K562 (cell line): Measurements from ENCODE around the gene NEDD1. TPM values are rescaled to one million over a fixed set of nuclear protein-coding genes. Genes with fewer than 3 reads are reported as not detected.

Source experiments
- AFF1 ChIP-seq, 2 experiments: fragments of 450-650 bp; IDR thresholded peaks; 2 replicates each; pipeline ENCODE4 v1.6.1; 2018; ENCODE audit warnings: mild to moderate bottlenecking in 2 of 2, low read depth in 1 of 2; ENCODE audit not compliant: partially characterized antibody in 2 of 2
- BRF1 ChIP-seq: IDR thresholded peaks from 3 replicates; pipeline ENCODE4 v1.6.1; 2011; ENCODE audit warnings: borderline replicate concordance, mild to moderate bottlenecking; ENCODE audit not compliant: insufficient read length; ENCODE audit errors: extremely low read depth
- ELK1 ChIP-seq: sonication (generic); formaldehyde crosslinking; IDR thresholded peaks from 2 replicates; pipeline ENCODE4 v1.8.1; 2022; ENCODE audit warnings: missing genetic modification reagents
- HLTF ChIP-seq: fragments of 450-650 bp; IDR thresholded peaks from 2 replicates; pipeline ENCODE4 v1.6.1; 2016
- HNRNPL ChIP-seq: fragments of 200-400 bp; formaldehyde crosslinking; IDR thresholded peaks from 2 replicates; pipeline ENCODE4 v1.6.1; 2017; ENCODE audit warnings: low read depth, mild to moderate bottlenecking, low read length
- MECOM ChIP-seq: fragments of 250-450 bp; sonication (Bioruptor Pico); IDR thresholded peaks from 2 replicates; pipeline ENCODE4 v1.8.0; 2022; ENCODE audit warnings: inconsistent platforms
- RAD51 ChIP-seq: fragments of 450-650 bp; IDR thresholded peaks from 2 replicates; pipeline ENCODE4 v1.7.1; 2016; ENCODE audit warnings: low read depth, mild to moderate bottlenecking, borderline replicate concordance
- RB1 ChIP-seq: fragments of 450-650 bp; IDR thresholded peaks from 2 replicates; pipeline ENCODE4 v1.6.1; 2017; ENCODE audit warnings: low read depth, mild to moderate bottlenecking
- SMC3 ChIP-seq: conservative IDR thresholded peaks from 2 replicates; pipeline ENCODE4 v1.6.1; 2011; ENCODE audit warnings: low read depth, low read length, improper control_type of control experiment; ENCODE audit not compliant: insufficient read depth
- TSC22D4 ChIP-seq: fragments of 450-650 bp; IDR thresholded peaks from 2 replicates; pipeline ENCODE4 v1.6.1; 2016; ENCODE audit warnings: missing genetic modification characterization, missing biosample characterization, control low read depth
- U2AF1 ChIP-seq: fragments of 200-400 bp; formaldehyde crosslinking; optimal IDR thresholded peaks from 2 replicates; pipeline ENCODE3; 2017; ENCODE audit warnings: mild to moderate bottlenecking, low read depth, low read length, moderate library complexity
- ZC3H4 ChIP-seq: sonication (generic); formaldehyde crosslinking; IDR thresholded peaks from 2 replicates; pipeline ENCODE4 v1.9.0; 2021; ENCODE audit warnings: missing genetic modification reagents, borderline replicate concordance
- ZNF785 ChIP-seq: fragments of 250-450 bp; sonication (Bioruptor Pico); IDR thresholded peaks from 2 replicates; pipeline ENCODE4 v1.4.0; 2020; ENCODE audit warnings: mild to moderate bottlenecking
- polyA plus RNA-seq, 8 experiments: library from polyadenylated mRNA; depleted of rRNA in 4 of 8; stranded (reverse) in 5 of 8; unstranded in 3 of 8; fragments of >200 nt; fragmentation: Nextera tagmentation in 2 of 8; fragmentation: Illumina TruSeq in 1 of 8; extraction: Ambion mirVana in 2 of 8; extraction: Trizol in 1 of 8; gene quantifications; 2 replicates each; pipeline versions ENCODE4 v1.2.1 to v1.2.3, GENCODE V29; 2011 to 2014; ENCODE audit warnings: inconsistent platforms in 1 of 8, missing spikeins in 1 of 8
- total RNA-seq, 7 experiments: library from RNA; depleted of rRNA in 6 of 7; stranded (reverse); fragments of >200 nt in 6 of 7; fragmentation: Illumina TruSeq in 2 of 7; extraction: Trizol in 2 of 7; gene quantifications; 2 replicates each; pipeline versions ENCODE4 v1.2.1 to v1.2.3, GENCODE V29; 2011 to 2021; ENCODE audit warnings: low replicate concordance in 1 of 7
- TF ChIP-seq, protein P1 (sequence below): fragments of 450-650 bp; conservative IDR thresholded peaks from 2 replicates; pipeline ENCODE4 v1.6.1; 2016; ENCODE audit warnings: missing genetic modification characterization, low read depth, mild to moderate bottlenecking, control low read depth, missing compliant biosample characterization
- TF ChIP-seq, protein P2 (sequence below): fragments of 200-800 bp; sonication (Bioruptor generic); IDR thresholded peaks from 2 replicates; pipeline ENCODE4 v1.6.1; 2017; ENCODE audit warnings: missing genetic modification characterization, missing compliant biosample characterization
- TF ChIP-seq, protein P3 (sequence below): fragments of 250-450 bp; sonication (Bioruptor Pico); IDR thresholded peaks from 2 replicates; pipeline ENCODE4 v1.4.0; 2020; ENCODE audit warnings: mild to moderate bottlenecking, moderate library complexity, borderline replicate concordance

NEDD1 gene
- total and polyA plus RNA-seq, 9 of the 15 experiments (the other 6 are each of a cell fraction or from before 2014, with no cell fraction given): 7.5 to 29.3 (median 14.8) TPM

DNA sequence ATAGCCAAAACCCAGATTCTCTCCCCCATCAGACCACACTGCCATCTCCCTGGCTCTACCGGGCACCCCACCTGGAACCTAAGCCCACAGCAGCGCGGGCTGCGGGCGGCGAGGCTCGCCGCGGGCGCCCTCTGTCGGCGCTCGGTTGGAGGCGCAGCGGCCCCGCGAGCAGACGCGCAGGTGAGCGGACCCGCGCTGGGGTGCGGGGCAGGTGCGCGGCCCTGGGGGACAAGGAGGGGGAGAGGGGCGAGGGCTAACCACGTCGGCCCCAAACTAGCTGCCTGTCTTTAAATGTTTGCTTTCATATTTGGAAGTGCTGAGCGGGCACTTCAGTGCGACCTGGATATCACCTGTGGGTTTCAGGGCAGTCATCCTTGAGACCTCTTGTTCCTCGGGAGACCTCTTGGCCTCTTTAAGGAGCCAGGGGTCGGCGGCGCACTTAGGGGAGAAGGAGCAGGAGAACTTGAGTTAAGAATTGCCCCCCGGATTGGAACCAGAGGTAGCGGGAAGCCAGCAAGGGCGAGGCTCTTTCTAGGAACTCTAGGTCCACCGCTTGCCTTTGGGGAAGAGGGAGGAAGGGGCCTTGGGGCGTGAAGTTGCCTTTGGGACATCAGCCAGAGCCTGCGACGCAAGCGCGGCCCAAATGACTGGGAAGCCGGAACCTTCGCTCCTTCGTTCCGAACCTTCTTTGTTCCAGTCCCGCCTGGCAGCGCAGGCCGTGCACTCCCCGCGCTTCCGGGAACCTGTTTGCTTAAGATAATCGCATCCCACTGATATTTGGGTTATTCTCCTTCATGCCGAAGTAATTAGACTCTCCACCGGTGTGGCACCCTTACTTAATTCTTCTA, 78.7 kb downstream of the NEDD1 start (continued):
- TF ChIP-seq, protein P1, sequence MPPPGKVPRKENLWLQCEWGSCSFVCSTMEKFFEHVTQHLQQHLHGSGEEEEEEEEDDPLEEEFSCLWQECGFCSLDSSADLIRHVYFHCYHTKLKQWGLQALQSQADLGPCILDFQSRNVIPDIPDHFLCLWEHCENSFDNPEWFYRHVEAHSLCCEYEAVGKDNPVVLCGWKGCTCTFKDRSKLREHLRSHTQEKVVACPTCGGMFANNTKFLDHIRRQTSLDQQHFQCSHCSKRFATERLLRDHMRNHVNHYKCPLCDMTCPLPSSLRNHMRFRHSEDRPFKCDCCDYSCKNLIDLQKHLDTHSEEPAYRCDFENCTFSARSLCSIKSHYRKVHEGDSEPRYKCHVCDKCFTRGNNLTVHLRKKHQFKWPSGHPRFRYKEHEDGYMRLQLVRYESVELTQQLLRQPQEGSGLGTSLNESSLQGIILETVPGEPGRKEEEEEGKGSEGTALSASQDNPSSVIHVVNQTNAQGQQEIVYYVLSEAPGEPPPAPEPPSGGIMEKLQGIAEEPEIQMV (tag): no peak
- TF ChIP-seq, protein P2, sequence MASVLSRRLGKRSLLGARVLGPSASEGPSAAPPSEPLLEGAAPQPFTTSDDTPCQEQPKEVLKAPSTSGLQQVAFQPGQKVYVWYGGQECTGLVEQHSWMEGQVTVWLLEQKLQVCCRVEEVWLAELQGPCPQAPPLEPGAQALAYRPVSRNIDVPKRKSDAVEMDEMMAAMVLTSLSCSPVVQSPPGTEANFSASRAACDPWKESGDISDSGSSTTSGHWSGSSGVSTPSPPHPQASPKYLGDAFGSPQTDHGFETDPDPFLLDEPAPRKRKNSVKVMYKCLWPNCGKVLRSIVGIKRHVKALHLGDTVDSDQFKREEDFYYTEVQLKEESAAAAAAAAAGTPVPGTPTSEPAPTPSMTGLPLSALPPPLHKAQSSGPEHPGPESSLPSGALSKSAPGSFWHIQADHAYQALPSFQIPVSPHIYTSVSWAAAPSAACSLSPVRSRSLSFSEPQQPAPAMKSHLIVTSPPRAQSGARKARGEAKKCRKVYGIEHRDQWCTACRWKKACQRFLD (CRISPR knock-in tag): no peak
- TF ChIP-seq ZC3H4 (CRISPR knock-in tag): no peak
- TF ChIP-seq HNRNPL: no peak
- no peak for TF ChIP-seq ZNF785 (CRISPR knock-in tag)
- peak; percentile 28; the same call in 1 of the 2 replicates for TF ChIP-seq SMC3
- TF ChIP-seq U2AF1: no peak
- TF ChIP-seq, protein P3, sequence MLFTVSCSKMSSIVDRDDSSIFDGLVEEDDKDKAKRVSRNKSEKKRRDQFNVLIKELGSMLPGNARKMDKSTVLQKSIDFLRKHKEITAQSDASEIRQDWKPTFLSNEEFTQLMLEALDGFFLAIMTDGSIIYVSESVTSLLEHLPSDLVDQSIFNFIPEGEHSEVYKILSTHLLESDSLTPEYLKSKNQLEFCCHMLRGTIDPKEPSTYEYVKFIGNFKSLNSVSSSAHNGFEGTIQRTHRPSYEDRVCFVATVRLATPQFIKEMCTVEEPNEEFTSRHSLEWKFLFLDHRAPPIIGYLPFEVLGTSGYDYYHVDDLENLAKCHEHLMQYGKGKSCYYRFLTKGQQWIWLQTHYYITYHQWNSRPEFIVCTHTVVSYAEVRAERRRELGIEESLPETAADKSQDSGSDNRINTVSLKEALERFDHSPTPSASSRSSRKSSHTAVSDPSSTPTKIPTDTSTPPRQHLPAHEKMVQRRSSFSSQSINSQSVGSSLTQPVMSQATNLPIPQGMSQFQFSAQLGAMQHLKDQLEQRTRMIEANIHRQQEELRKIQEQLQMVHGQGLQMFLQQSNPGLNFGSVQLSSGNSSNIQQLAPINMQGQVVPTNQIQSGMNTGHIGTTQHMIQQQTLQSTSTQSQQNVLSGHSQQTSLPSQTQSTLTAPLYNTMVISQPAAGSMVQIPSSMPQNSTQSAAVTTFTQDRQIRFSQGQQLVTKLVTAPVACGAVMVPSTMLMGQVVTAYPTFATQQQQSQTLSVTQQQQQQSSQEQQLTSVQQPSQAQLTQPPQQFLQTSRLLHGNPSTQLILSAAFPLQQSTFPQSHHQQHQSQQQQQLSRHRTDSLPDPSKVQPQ (CRISPR knock-in tag): no peak
- TF ChIP-seq BRF1: no peak
- TF ChIP-seq AFF1 (IDR thresholded peaks at IDR 0.05; ENCODE audit: low read depth in 1 of 2, partially characterized antibody in 2 of 2): no peak
- no peak for TF ChIP-seq HLTF
- TF ChIP-seq RAD51: no peak
- TF ChIP-seq MECOM (CRISPR knock-in tag): no peak
- peak; percentile 70 for TF ChIP-seq RB1
- TF ChIP-seq ELK1 (CRISPR knock-in tag): no peak
- no peak for TF ChIP-seq TSC22D4
